ENCODE data around the gene GDNF. TPM values are rescaled to one million over a fixed set of nuclear protein-coding genes. Genes with fewer than 3 reads are reported as not detected.
"Not testable (repeated sequence)": the region's sequence is repeated elsewhere in the genome, so short reads cannot be mapped to it uniquely, and the experiment has no call there.

GDNF gene
- total RNA-seq, 4 donors from 2014 or later = 1.5 to 6.0 (median 2.1) TPM

GRCh38 chr5:37789991-37790390, 49.9 kb downstream of the GDNF start:
- TF ChIP-seq, protein P1, sequence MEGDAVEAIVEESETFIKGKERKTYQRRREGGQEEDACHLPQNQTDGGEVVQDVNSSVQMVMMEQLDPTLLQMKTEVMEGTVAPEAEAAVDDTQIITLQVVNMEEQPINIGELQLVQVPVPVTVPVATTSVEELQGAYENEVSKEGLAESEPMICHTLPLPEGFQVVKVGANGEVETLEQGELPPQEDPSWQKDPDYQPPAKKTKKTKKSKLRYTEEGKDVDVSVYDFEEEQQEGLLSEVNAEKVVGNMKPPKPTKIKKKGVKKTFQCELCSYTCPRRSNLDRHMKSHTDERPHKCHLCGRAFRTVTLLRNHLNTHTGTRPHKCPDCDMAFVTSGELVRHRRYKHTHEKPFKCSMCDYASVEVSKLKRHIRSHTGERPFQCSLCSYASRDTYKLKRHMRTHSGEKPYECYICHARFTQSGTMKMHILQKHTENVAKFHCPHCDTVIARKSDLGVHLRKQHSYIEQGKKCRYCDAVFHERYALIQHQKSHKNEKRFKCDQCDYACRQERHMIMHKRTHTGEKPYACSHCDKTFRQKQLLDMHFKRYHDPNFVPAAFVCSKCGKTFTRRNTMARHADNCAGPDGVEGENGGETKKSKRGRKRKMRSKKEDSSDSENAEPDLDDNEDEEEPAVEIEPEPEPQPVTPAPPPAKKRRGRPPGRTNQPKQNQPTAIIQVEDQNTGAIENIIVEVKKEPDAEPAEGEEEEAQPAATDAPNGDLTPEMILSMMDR (IDR thresholded peaks at IDR 0.05 in 4 of 5, conservative IDR thresholded peaks at IDR 0.05 in 1 of 5) = no peak
- no peak for TF ChIP-seq POLR2A (IDR thresholded peaks at IDR 0.05)
- in situ Hi-C loops (cut with MboI; ENCODE audit: low sequenced_read_pairs in 4 of 4) = no loop called here
- Histone ChIP-seq H3K9me3 (no peaks in the 10 kb centered on the region), H3K27me3 (no peaks in the 10 kb centered on the region), H3K27ac (no peak overlapping the region), H3K4me1 (no peaks in the 10 kb centered on the region), H3K4me3 (no peak overlapping the region), H3K36me3 (no peaks in the 10 kb centered on the region)
- ATAC-seq (no peak), DNase-seq (no peak)
- intact Hi-C loops (cut with DNase I; ENCODE audit: low total_unique reads) = no loop called here

GRCh38 chr5:37787742-37788141, 52.1 kb downstream of the GDNF start:
- no peaks in the 10 kb centered on the region for H3K4me1 ChIP-seq
- no peak for TF ChIP-seq POLR2A (IDR thresholded peaks at IDR 0.05)
- TF ChIP-seq, protein P1 (IDR thresholded peaks at IDR 0.05 in 4 of 5, conservative IDR thresholded peaks at IDR 0.05 in 1 of 5) = no peak
- no peak for ATAC-seq
- in situ Hi-C loops (cut with MboI; ENCODE audit: low sequenced_read_pairs in 4 of 4) = no loop called here
- no peaks in the 10 kb centered on the region for H3K27me3 ChIP-seq
- intact Hi-C loops (cut with DNase I; ENCODE audit: low total_unique reads) = no loop called here
- no peak overlapping the region for H3K4me3 ChIP-seq
- no peaks in the 10 kb centered on the region for H3K36me3 ChIP-seq
- H3K9me3 ChIP-seq = no peaks in the 10 kb centered on the region
- DNase-seq = no peak
- no peak overlapping the region for H3K27ac ChIP-seq

- TF ChIP-seq POLR2A (IDR thresholded peaks at IDR 0.05) = no peak
- TF ChIP-seq, protein P1 (IDR thresholded peaks at IDR 0.05 in 4 of 5, conservative IDR thresholded peaks at IDR 0.05 in 1 of 5) = no peak
- Histone ChIP-seq H3K4me3 (no peak overlapping the region), H3K27me3 (no peaks in the 10 kb centered on the region), H3K27ac (no peak overlapping the region), H3K36me3 (no peaks in the 10 kb centered on the region), H3K4me1 (no peaks in the 10 kb centered on the region), H3K9me3 (no peaks in the 10 kb centered on the region)
- in situ Hi-C loops (cut with MboI; ENCODE audit: low sequenced_read_pairs in 4 of 4) = no loop called here
- intact Hi-C loops (cut with DNase I; ENCODE audit: low total_unique reads) = no loop called here
- ATAC-seq (no peak), DNase-seq (no peak)
Measured at GRCh38 chr5:37786862-37787519, 52.9 kb downstream of the GDNF start.

- Histone ChIP-seq H3K4me1 (no peaks in the 10 kb centered on the region), H3K27ac (no peak overlapping the region)
Measured at GRCh38 chr5:37786416-37786815, 53.4 kb downstream of the GDNF start.

GRCh38 chr5:37781409-37781808, 58.4 kb downstream of the GDNF start:
- H3K4me3 ChIP-seq; H3K36me3 ChIP-seq; in situ Hi-C loops (cut with MboI; ENCODE audit: low sequenced_read_pairs in 4 of 4); H3K4me1 ChIP-seq; H3K9me3 ChIP-seq; intact Hi-C loops (cut with DNase I; ENCODE audit: low total_unique reads); H3K27me3 ChIP-seq; ATAC-seq; H3K27ac ChIP-seq; DNase-seq: not testable (repeated sequence)

More at GRCh38 chr5:37786416-37786815, 53.4 kb downstream of the GDNF start:
- DNase-seq (no peak), ATAC-seq (no peak)
- H3K4me3 ChIP-seq = no peak overlapping the region
- no peaks in the 10 kb centered on the region for H3K27me3 ChIP-seq
- no peaks in the 10 kb centered on the region for H3K36me3 ChIP-seq
- in situ Hi-C loops (cut with MboI; ENCODE audit: low sequenced_read_pairs in 4 of 4) = no loop called here
- H3K9me3 ChIP-seq = no peaks in the 10 kb centered on the region
- no peak for TF ChIP-seq POLR2A (IDR thresholded peaks at IDR 0.05)
- TF ChIP-seq, protein P1 (IDR thresholded peaks at IDR 0.05 in 4 of 5, conservative IDR thresholded peaks at IDR 0.05 in 1 of 5) = no peak
- intact Hi-C loops (cut with DNase I; ENCODE audit: low total_unique reads) = no loop called here

Data from gastrocnemius medialis (tissue), 4 donors.